Cardiac septum (tissue), 1 donor: ENCODE results near the gene MUC4. TPM values are rescaled to one million over a fixed set of nuclear protein-coding genes. Genes with fewer than 3 reads are reported as not detected.
"Not testable (repeated sequence)": the region's sequence is repeated elsewhere in the genome, so short reads cannot be mapped to it uniquely, and the experiment has no call there.

Source experiments
- DNase-seq: peaks from one replicate; pipeline ENCODE4 v3.0.0-alpha.2; 2020; ENCODE audit warnings: low spot score
- intact Hi-C: fragments of 100-400 bp; cut with DNase I; formaldehyde crosslinking; loops from one replicate; pipeline ENCODE4 v1.14.0; 2022
- total RNA-seq: library from RNA; stranded (reverse); fragmentation: NEBNext Ultra II Directional; extraction: Animal tissue kit (Norgen Biotek cat#: 25700); gene quantifications from one replicate; pipeline ENCODE4 v1.2.1, GENCODE V29; 2021
- donor health status: DM: no; HTN: no; CAD: no.

Gene MUC4
- total RNA-seq, 1 donor from 2014 or later = 0.03 TPM

- no peak for DNase-seq
- intact Hi-C loops = no loop called here
These were observed 57.6 kb downstream of the MUC4 start for GRCh38 chr3:195754141-195754540.

DNA sequence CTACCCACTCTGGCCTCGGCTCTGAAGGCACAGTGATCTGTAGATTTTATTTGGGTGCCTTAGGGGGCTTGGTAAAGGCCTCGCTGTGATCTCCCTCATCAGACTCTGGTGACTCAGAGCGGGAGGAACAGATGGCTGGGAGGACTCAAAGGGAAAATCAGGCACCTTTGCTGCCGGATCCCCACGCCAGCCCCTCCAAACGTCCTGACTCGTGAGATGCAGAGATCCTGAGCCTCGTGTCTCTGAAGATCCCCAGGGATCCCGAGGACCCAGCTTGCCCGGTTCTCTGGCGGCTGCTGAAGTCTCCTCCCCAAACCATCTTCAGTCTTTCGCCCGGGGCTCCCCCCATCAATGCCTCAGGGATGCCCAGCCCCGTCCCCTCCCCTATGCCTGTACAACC is 58.1 kb downstream of the MUC4 start:
- intact Hi-C loops = no loop called here

GRCh38 chr3:195752546-195753331 is 59.0 kb downstream of the MUC4 start:
- intact Hi-C loops = no loop called here
- DNase-seq = no peak

More for the DNA sequence above, 58.1 kb downstream of the MUC4 start:
- DNase-seq = no peak

GRCh38 chr3:195752066-195752465 is 59.7 kb downstream of the MUC4 start:
- intact Hi-C loops = no loop called here
- DNase-seq = no peak

- intact Hi-C loops = no loop called here
- no peak for DNase-seq
These were observed 60.2 kb downstream of the MUC4 start for GRCh38 chr3:195751560-195751959.

- DNase-seq = no peak
- intact Hi-C loops = no loop called here
These were observed 60.8 kb downstream of the MUC4 start for GRCh38 chr3:195750797-195751520.

DNA sequence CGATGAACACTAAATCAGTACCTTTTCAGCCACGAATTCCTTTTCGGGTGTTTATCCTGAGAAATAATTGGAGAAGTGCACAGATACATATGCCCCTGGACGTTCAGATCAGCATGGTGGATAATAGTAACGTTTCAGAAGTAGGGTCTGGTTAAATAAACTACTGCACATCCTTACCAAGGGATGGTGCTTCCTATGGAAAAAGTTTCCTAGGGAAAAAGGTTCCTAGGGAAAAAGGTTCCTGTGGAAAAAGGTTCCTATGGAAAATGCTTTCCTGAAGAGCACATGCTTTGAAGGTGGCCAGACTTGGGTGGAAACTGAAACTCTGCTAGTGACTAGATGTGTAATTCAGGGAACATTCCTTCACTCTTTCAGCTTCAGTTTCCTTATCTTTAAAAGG is 62.6 kb downstream of the MUC4 start:
- intact Hi-C loops = loop anchor here (10.0 kb wide), 1 partner anchor 124 kb away; no protein-coding TSS in a partner anchor
- DNase-seq = not testable (repeated sequence)

DNA sequence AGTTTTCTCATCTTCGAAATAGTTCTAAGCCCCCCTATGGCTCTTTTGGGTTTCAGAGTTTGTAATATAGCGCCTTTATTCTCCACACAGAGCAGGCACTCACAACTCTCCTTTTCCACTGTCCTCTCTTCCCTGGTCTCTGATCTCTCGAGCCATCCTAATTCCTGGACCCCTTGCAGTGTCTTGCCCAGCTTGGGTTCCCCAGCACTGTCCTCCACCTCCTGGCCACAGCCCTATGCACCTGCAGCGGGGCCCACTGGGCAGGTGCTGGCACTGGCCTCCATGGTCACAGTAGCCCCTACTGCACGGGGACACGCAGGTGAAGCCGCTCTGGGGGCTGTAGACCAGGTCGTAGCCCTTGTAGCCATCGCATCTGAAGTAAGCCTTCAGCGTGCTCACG is 63.1 kb downstream of the MUC4 start:
- intact Hi-C loops = loop anchor here (10.0 kb wide), 1 partner anchor 124 kb away; no protein-coding TSS in a partner anchor
- DNase-seq = no peak

DNA sequence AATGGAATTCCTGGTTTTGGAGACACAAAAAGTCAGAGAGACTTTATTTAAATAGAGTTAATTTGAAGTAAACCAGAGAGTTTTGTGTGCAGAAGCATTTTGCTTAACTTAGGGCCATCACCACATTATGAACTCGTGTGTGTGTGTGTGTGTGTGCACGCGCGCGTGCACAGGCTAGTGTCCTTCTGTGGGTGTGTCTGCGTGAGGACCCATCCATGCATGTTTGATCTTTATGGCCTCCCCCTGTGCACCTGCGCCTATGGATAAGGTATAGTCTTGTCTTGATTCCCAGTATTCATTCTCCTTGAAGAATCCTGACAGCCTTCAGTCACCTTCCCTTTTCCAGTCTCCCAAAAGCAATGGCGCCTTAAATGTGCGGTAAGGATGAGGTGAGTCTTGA is 65.0 kb downstream of the MUC4 start:
- intact Hi-C loops = loop anchor here (10.0 kb wide), 1 partner anchor 122 kb away; no protein-coding TSS in a partner anchor
- no peak for DNase-seq

DNA sequence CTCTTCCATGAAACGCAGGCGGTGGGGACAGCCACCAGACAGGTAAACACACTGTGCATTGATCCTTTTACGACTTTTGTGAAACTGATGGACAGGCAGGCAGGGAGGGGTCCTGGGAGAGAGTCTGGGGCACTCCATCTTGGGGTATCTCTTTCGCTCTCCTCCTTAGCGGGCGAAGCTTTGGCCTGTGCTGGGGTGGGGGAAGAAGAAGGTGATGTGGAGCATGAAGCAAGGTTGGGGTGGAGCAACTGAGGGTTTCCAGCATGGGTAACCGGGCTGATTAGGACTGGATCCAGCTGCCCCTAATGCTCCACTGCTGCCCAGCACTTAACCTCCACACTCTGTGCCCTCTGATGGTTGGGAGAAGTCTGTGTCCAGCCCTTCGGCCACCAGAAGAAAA is 65.4 kb downstream of the MUC4 start:
- DNase-seq = no peak
- intact Hi-C loops = loop anchor here (10.0 kb wide), 1 partner anchor 122 kb away; no protein-coding TSS in a partner anchor

DNA sequence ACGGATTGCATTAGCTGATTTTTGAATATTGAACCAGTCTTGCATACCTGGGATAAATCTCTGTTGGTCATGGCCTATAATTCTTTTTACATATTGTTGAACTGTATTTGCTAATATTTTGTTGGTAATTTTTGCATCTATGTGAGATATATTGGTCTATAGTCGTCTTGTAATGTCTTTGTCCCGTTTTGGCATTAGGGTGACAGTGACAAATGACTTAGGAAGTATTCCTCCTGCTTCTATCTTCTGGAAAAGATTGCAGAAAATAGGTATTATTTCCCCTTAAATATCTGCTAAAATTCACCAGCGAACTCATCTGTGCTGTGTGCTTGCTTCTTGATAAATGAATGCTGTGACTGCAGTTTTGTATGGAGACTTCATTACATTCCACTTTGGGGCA is 67.3 kb downstream of the MUC4 start:
- intact Hi-C loops = loop anchor here (10.0 kb wide), 1 partner anchor 120 kb away; no protein-coding TSS in a partner anchor
- DNase-seq = no peak

- intact Hi-C loops = loop anchor here (10.0 kb wide), 1 partner anchor 115 kb away; no protein-coding TSS in a partner anchor
- DNase-seq = peak; percentile 74
These were observed 72.1 kb downstream of the MUC4 start for GRCh38 chr3:195739561-195740111.

- intact Hi-C loops = no loop called here
- DNase-seq = peak; percentile 70
These were observed 73.3 kb downstream of the MUC4 start for GRCh38 chr3:195738274-195739044.

DNA sequence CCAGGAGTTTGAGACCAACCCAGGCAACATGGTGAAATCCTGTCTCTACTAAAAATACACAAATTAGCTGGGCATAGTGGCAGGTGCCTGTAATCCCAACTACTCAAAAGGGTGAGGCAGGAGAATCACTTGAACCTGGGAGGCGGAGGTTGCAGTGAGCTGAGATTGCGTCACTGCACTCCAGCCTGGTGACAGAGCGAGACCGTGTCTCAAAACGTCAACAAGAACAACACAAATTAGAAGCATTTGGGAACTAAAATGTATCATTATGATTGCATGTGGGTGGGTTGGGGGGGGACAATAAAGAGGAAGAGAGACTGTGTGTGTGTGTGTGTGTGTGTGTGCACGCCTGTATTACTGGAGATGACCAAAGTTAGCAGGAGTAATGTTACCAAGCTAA is 73.9 kb downstream of the MUC4 start:
- intact Hi-C loops = not testable (repeated sequence)
- peak; percentile 41 for DNase-seq

- intact Hi-C loops = no loop called here
- DNase-seq = peak; percentile 14
These were observed 74.8 kb downstream of the MUC4 start for GRCh38 chr3:195736866-195737490.

- intact Hi-C loops = no loop called here
- DNase-seq = peak; percentile 65
These were observed 76.6 kb downstream of the MUC4 start for GRCh38 chr3:195735036-195735695.

DNA sequence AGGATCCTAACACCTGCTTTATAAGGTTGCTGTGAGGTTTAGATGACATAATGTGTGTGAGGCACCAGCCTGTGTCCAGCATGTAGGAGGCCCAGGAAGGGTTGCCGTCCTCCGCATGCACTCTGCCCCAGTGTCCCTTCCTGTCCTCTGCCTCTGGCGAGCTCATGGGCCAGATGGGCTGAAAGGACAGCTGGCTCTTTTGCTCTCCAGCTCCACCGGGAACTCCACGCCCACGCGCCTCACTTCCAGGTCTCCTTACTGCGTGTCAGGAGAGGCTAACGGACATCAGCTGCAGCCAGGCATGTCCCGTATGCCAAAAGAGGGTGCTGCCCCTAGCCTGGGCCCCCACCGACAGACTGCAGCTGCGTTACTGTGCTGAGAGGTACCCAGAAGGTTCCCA is 78.8 kb downstream of the MUC4 start:
- intact Hi-C loops = no loop called here
- DNase-seq = peak; percentile 75

DNA sequence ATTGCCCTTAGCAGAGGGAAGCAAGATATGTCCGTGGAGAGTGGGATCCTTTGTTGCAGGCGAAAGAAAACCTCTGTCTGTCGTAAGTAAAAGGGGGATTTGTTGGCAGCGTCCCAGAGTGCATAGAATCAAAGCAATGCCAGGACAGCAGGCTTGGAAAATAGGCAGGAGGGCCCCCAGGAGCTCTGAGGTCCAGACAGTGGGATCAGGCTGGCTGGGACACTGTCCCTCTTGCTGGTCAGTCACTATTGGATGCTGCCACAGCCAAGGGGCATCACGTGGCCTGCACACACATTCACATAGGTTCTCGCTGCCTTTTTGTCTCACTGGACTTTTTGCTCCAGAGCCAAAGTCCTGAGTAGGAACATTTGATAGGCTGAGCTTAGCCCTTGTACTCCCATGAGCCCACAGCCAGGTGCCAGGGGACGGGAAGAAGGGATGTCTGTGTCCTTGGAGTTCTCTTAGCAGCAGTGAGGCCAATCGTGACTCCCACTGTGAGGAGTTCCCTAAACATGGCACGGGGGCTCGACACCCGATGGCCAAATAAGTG is 80.3 kb downstream of the MUC4 start:
- intact Hi-C loops = no loop called here
- DNase-seq = peak; percentile 51
